Testis (tissue), 2 donors: ENCODE results near the gene C20orf144.

Source experiments
- CTCF ChIP-seq, 3 experiments: fragments of 450-650 bp in 2 of 3; fragments of 200-600 bp in 1 of 3; sonication (generic) in 1 of 3; IDR thresholded peaks; one replicate each; pipeline ENCODE4 v1.5.1; 2016 to 2019; ENCODE audit warnings: antibody characterized with exemption in 3 of 3, mild to moderate bottlenecking in 2 of 3, moderate library complexity in 1 of 3
- POLR2A ChIP-seq: fragments of 450-650 bp; IDR thresholded peaks from one replicate; pipeline ENCODE4 v1.6.1; 2017; ENCODE audit warnings: antibody characterized with exemption, mild to moderate bottlenecking, moderate library complexity

- TF ChIP-seq CTCF (IDR thresholded peaks at IDR 0.05) (no peak), POLR2A (no peak)
Observed at GRCh38 chr20:33693741-33694638, 31.9 kb downstream of the C20orf144 start.
